ENCODE results near the gene PCA3.

DNA sequence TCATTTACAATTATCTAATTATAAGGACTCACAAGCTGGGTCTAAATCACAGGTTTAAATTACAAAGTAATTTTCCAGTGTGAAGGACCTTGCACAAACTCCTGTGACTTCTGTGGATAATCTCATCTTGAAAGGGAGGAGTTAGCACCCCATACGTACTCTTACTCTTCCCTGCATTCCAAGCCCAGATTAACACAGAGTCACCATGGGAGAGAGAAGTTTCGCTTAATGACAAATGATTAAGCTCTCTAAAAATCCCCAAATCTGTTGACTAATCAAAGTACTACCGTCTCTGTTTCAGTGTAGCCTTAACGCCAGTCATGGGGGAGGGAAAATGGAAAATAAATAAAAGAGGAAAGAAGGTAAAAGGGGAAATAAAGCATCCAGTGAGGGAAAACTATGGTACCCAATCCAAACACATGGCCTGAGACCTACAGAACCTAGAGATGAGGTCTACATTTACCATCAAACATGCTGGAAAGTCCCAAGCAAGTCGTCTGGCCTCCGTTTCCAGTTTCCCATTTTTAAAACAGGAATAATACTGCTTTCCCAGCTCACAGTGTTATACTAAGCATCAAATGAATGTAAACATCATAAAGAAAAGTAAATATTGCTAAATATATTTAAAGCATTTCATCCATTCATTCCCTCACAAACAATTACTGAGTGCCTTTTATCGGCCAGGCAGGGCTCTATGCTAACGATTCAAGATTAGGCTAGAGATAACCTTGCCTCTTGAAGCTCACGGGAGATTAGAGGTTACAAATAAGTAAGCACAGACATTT, 63.2 kb downstream of the PCA3 start:
- TF ChIP-seq TARDBP (IDR thresholded peaks at IDR 0.05; ENCODE audit: borderline replicate concordance) (no peak), SRF (IDR thresholded peaks at IDR 0.05; ENCODE audit: low read depth in 2 of 2, low read length in 2 of 2) (no peak), TCF3 (IDR thresholded peaks at IDR 0.05; ENCODE audit: borderline replicate concordance, insufficient read depth, low read depth, low read length) (no peak), BACH1 (IDR thresholded peaks at IDR 0.05; ENCODE audit: borderline replicate concordance) (no peak), ESRRA (IDR thresholded peaks at IDR 0.05; ENCODE audit: low read length) (no peak), RFX5 (IDR thresholded peaks at IDR 0.05; ENCODE audit: low read depth, low read length) (no peak), HDAC6 (IDR thresholded peaks at IDR 0.05; ENCODE audit: unreplicated experiment) (no peak), ETV6 (conservative IDR thresholded peaks at IDR 0.05 in 1 of 2, IDR thresholded peaks at IDR 0.05 in 1 of 2; ENCODE audit: borderline replicate concordance in 1 of 2, low read depth in 1 of 2) (no peak)
- TF ChIP-seq, protein P1, sequence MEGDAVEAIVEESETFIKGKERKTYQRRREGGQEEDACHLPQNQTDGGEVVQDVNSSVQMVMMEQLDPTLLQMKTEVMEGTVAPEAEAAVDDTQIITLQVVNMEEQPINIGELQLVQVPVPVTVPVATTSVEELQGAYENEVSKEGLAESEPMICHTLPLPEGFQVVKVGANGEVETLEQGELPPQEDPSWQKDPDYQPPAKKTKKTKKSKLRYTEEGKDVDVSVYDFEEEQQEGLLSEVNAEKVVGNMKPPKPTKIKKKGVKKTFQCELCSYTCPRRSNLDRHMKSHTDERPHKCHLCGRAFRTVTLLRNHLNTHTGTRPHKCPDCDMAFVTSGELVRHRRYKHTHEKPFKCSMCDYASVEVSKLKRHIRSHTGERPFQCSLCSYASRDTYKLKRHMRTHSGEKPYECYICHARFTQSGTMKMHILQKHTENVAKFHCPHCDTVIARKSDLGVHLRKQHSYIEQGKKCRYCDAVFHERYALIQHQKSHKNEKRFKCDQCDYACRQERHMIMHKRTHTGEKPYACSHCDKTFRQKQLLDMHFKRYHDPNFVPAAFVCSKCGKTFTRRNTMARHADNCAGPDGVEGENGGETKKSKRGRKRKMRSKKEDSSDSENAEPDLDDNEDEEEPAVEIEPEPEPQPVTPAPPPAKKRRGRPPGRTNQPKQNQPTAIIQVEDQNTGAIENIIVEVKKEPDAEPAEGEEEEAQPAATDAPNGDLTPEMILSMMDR (IDR thresholded peaks at IDR 0.05 in 2 of 3, conservative IDR thresholded peaks at IDR 0.05 in 1 of 3; ENCODE audit: control insufficient read depth in 2 of 3, extremely low read depth in 1 of 3, insufficient read depth in 1 of 3, low read depth in 3 of 3, low read length in 3 of 3), result no peak
- TF ChIP-seq, protein P2, sequence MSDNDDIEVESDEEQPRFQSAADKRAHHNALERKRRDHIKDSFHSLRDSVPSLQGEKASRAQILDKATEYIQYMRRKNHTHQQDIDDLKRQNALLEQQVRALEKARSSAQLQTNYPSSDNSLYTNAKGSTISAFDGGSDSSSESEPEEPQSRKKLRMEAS (IDR thresholded peaks at IDR 0.05; ENCODE audit: low read depth, low read length), result no peak
- TF ChIP-seq, protein P3, sequence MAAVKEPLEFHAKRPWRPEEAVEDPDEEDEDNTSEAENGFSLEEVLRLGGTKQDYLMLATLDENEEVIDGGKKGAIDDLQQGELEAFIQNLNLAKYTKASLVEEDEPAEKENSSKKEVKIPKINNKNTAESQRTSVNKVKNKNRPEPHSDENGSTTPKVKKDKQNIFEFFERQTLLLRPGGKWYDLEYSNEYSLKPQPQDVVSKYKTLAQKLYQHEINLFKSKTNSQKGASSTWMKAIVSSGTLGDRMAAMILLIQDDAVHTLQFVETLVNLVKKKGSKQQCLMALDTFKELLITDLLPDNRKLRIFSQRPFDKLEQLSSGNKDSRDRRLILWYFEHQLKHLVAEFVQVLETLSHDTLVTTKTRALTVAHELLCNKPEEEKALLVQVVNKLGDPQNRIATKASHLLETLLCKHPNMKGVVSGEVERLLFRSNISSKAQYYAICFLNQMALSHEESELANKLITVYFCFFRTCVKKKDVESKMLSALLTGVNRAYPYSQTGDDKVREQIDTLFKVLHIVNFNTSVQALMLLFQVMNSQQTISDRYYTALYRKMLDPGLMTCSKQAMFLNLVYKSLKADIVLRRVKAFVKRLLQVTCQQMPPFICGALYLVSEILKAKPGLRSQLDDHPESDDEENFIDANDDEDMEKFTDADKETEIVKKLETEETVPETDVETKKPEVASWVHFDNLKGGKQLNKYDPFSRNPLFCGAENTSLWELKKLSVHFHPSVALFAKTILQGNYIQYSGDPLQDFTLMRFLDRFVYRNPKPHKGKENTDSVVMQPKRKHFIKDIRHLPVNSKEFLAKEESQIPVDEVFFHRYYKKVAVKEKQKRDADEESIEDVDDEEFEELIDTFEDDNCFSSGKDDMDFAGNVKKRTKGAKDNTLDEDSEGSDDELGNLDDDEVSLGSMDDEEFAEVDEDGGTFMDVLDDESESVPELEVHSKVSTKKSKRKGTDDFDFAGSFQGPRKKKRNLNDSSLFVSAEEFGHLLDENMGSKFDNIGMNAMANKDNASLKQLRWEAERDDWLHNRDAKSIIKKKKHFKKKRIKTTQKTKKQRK (IDR thresholded peaks at IDR 0.05; ENCODE audit: low read depth, low read length), result no peak

Data from GM12878 (cell line).